GM10266 (cell line): ENCODE measurements around the gene RAB11FIP3.
"Not testable (repeated sequence)": the region's sequence is repeated elsewhere in the genome, so short reads cannot be mapped to it uniquely, and the experiment has no call there.

Experiments used
- DNase-seq: peaks from one replicate; pipeline ENCODE4 v3.0.0; 2012; ENCODE audit errors: extremely low spot score
- TF ChIP-seq, protein P1 (sequence below): IDR thresholded peaks from 2 replicates; pipeline ENCODE4 v1.5.1; 2012; ENCODE audit warnings: mild to moderate bottlenecking, low read depth; ENCODE audit not compliant: control insufficient read depth, insufficient read depth; ENCODE audit errors: missing control alignments

RAB11FIP3 gene

DNA sequence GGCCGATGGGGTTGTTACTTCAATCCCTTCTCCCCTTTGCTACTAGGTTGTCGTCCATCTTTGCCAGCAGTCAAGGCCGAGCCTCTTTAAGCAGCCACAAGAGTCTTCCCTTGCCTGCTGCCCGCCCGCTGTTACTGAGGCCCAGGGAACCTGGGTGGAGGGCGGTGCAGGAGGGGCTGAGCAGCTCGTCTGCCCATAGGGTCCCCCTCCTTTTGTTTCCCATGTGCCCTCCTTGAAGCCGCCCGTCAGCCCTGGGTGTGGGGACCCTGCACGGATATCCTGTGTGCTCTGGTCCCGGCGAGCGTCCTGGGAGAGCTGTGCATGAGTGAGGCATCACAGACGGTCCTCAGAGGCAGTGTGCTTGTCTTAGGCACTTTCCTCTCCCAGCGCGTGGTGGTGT is 64.2 kb downstream of the RAB11FIP3 start:
- no peak for DNase-seq
- TF ChIP-seq, protein P1, sequence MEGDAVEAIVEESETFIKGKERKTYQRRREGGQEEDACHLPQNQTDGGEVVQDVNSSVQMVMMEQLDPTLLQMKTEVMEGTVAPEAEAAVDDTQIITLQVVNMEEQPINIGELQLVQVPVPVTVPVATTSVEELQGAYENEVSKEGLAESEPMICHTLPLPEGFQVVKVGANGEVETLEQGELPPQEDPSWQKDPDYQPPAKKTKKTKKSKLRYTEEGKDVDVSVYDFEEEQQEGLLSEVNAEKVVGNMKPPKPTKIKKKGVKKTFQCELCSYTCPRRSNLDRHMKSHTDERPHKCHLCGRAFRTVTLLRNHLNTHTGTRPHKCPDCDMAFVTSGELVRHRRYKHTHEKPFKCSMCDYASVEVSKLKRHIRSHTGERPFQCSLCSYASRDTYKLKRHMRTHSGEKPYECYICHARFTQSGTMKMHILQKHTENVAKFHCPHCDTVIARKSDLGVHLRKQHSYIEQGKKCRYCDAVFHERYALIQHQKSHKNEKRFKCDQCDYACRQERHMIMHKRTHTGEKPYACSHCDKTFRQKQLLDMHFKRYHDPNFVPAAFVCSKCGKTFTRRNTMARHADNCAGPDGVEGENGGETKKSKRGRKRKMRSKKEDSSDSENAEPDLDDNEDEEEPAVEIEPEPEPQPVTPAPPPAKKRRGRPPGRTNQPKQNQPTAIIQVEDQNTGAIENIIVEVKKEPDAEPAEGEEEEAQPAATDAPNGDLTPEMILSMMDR: no peak

DNA sequence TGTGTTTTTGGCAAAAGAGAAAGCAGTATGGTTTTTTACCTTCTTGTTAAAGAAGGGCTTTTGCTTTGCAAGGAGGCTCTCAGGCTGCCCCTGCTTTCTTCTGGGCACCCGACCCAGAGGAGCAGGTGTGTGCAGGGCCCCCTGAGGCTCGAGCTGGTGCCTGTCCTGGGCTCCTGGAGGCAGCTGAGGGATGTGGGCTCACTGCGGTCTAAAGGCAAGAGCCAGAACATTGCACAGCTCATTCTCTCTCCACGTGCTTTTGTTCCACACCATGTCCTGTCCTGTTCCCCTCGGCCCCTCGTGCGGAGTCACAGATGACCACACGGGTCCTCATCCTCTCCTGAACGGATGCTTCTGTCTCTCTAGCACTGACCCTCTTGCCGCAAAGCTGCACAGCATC is 65.3 kb downstream of the RAB11FIP3 start:
- DNase-seq: no peak
- TF ChIP-seq, protein P1: no peak

DNA sequence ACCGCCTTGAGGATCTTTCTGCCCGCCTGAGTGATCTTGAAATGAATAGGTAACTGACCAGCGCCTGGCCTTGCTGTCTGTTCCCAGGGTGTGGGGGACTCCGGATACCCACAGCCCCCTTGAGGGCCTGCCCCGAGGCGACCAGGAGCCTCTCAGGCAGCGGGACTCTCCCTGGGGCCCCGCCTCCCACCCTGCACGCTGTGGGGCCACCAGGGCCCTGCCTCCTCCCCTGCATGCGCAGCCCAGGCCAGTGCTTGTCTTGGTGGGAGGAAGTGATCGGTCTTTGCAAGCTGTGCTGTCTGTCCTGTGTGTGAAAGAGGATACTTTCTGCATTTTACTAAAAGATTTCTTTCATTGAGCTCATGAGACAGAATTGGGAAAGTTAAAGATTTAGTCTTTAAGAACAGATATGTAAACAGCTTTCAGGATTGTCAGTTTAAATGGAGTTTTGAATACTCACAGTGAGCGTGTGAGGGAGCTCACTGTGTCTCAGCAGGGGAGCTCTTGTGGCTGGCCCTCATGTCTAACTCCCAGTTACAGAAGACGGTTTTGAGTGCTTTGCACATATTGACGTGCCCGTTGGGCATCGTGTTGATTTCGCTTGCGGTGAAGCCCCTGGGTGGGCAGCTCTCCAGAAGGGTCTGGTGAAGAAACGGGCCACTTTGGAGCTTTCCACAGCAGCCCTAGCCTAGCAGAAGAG is 65.9 kb downstream of the RAB11FIP3 start:
- TF ChIP-seq, protein P1: no peak
- DNase-seq: no peak

DNA sequence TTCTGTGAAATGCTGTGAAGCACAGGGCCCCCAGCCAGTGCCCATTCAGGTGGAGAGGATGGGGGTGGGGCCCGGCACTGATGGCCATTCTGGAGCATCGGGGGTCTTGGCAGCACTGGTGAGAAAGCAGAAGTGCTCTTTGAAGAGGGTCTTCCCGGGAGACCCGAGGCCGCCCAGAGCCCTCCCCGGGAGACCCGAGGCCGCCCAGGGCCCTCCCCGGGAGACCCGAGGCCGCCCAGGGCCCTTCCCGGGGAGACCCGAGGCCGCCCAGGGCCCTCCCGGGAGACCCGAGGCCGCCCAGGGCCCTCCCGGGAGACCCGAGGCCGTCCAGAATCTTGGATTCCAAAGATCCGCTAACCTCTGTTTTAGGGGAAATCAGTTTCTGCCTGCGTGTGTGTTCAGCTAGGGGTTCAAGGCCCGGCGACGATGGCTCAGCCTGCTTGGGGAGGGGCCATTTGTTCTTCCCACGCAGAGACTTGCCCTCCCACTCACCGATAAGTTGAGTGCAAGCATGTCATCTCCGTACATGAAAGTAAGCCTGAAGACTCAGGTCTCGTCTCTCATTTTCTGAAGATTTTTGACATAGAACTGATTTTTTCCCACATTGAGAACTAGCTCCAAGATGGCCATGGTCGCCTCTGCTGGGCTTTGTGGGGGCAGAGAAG is 66.9 kb downstream of the RAB11FIP3 start:
- DNase-seq: no peak
- TF ChIP-seq, protein P1: no peak

DNA sequence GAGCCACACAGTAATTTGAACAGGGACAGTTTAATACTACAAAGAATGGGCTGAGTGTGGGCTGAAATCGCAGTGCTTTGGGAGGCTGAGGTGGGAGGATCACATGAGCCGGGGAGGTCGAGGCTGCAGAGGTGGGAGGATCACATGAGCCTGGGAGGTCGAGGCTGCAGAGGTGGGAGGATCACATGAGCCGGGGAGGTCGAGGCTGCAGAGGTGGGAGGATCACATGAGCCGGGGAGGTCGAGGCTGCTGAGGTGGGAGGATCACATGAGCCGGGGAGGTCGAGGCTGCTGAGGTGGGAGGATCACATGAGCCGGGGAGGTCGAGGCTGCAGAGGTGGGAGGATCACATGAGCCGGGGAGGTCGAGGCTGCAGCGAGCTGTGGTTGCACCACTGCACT is 69.2 kb downstream of the RAB11FIP3 start:
- not testable (repeated sequence) for DNase-seq

DNA sequence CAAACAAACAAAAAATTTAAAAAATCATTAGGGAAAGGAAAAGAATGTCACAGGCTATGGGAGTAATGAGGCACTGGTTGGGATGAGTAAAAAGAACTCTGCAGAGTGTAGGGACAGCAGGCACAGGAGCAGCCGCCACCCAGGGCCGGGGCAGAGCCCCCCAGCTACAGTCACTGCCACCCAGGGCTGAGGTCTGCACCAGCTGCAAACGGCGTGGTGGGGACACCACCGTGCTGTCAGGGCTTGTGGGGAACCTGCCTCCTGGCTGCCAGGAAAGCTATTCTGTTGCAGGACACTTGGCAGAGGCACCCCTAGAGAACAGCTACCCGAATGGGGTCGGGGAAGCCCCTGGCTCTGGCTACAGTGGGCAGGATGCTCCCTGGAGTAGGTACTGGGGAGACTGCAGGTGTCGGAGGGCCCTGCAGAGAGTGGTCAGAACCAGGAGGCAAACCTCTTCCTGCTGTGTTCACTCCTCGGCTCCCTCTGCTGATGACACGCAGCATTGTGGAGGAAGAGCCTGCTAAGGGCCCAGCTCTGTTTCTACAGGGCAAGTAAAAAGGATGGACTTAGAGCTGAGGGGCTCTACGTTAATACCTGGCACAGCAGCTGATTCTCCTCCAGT is 69.8 kb downstream of the RAB11FIP3 start:
- peak; percentile 47 for DNase-seq
- TF ChIP-seq, protein P1: peak; percentile 45

DNA sequence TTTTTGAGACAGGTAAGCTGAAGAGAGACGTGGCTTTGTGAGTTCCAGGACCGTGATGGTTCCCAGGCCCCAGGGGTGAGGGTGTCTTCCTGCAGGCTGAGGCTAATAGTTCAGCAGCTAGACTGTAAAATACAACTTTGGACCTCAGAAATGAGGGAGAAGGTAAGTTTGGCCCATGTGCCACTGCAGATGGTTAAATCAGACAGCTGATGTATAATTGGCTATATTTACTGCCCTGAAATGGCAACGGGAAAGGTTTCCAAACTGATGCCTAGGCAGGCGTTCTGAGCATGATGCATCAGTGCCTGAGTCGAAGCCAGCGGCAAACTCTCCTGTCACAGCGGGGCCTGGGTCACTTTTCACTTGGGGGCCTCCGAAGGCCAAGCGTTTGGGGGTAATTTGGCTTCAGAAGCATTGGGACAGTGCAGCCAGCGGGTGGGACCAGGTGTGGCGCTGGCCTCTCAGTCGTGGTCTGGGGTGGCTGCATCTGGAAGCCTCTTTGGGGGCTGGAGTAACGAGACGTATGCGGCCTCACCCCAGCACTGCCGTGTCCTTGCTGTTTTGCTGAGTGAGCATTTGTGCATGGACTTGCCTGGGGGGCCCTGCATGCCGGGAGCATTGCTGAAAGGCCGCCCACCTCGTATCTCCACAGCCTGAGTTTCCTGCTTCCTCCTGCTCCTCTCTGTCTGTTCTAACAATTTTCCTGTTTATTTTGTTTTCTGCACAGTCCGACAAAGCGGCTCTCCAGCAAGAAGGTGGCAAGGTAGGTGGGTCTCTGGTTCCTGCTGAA is 70.8 kb downstream of the RAB11FIP3 start:
- DNase-seq: no peak

More for the DNA sequence above, 70.8 kb downstream of the RAB11FIP3 start:
- TF ChIP-seq, protein P1: no peak
